ENCODE measurements around the gene RNF26.

DNA sequence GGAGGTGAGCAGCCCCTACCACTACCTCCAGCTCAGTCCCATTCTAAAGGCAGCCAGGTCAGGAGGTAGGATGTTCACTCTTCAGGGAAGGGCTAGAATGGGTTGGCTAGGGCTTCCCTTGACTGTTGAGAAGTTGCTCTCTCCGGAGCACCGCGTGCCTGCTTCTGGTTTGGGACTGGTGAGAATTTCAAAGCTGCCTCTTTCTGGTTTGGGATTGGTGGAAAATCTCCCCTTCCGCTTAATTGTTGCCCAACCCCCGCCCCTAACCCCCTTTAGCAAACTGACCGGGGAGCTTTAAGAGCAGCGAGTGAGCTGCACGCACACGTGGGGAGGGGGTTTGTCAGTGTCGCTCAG, 46.5 kb downstream of the RNF26 start:
- TF ChIP-seq, protein P1, sequence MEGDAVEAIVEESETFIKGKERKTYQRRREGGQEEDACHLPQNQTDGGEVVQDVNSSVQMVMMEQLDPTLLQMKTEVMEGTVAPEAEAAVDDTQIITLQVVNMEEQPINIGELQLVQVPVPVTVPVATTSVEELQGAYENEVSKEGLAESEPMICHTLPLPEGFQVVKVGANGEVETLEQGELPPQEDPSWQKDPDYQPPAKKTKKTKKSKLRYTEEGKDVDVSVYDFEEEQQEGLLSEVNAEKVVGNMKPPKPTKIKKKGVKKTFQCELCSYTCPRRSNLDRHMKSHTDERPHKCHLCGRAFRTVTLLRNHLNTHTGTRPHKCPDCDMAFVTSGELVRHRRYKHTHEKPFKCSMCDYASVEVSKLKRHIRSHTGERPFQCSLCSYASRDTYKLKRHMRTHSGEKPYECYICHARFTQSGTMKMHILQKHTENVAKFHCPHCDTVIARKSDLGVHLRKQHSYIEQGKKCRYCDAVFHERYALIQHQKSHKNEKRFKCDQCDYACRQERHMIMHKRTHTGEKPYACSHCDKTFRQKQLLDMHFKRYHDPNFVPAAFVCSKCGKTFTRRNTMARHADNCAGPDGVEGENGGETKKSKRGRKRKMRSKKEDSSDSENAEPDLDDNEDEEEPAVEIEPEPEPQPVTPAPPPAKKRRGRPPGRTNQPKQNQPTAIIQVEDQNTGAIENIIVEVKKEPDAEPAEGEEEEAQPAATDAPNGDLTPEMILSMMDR (IDR thresholded peaks at IDR 0.05) = no peak
- no peak for TF ChIP-seq POLR2A (IDR thresholded peaks at IDR 0.05)
